K562 (cell line): Measurements from ENCODE around the gene DXO. TPM values are rescaled to one million over a fixed set of nuclear protein-coding genes. Genes with fewer than 3 reads are reported as not detected.
A peak's percentile ranks its signal among the peaks of the same experiment; 100 is the strongest.

Experiments
- ATAC-seq: fragments of 200-7000 bp; cut with Tn5 transposase; 3 replicates; pipeline ENCODE4 v1.9.1; 2020; ENCODE audit warnings: moderate library complexity
- BruUV-seq: library from RNA; stranded (reverse); fragments of 400-500 nt; replicated peaks from 2 replicates; lab custom pipeline; 2021; lab: Mats Ljungman, UMichigan
- CTCF ChIA-PET: fragments of 300-600 bp; formaldehyde crosslinking; extraction: SDS; loops from one replicate; lab custom pipeline; 2021; ENCODE audit warnings: low intra/inter-chr PET ratio; lab: Yijun Ruan, JAX
- POLR2A ChIA-PET: fragments of 300-600, 350-650 bp; sonication (Branson Sonifier 250); formaldehyde crosslinking; extraction: SDS; loops from one replicate; lab custom pipeline; 2021; ENCODE audit warnings: antibody characterized with exemption, inconsistent platforms; lab: Yijun Ruan, JAX
- DNase-seq, 4 experiments: peaks; one replicate each; pipeline versions ENCODE4 v3.0.0 to v3.0.0-alpha.2; 2011 to 2018; ENCODE audit warnings: low spot score in 3 of 4, mixed read lengths in 3 of 4; ENCODE audit errors: extremely low read depth in 1 of 4
- FAIRE-seq: peaks from 2 replicates; lab custom pipeline; 2011; peaks lifted over from hg19 to GRCh38; lab: Jason Lieb, UNC
- H2AFZ ChIP-seq: 2 replicates; pipeline ENCODE4 v1.6.0; 2011; ENCODE audit warnings: low read depth, low read length, control low read depth, inconsistent platforms
- H3K27ac ChIP-seq: fragments of 200-600 bp; 3 replicates; pipeline ENCODE4 v1.8.0; 2011; ENCODE audit warnings: low read depth, mild to moderate bottlenecking, control low read depth, inconsistent platforms, low read length, moderate library complexity, mixed read lengths; ENCODE audit errors: extremely low read depth
- H3K27me3 ChIP-seq, 2 experiments: fragments of 300-600 bp in 1 of 2; 2 replicates in 1 of 2; 3 replicates in 1 of 2; pipeline versions ENCODE4 v1.6.0 to v1.8.0; 2011; ENCODE audit warnings: inconsistent platforms in 2 of 2, low read length in 2 of 2, mild to moderate bottlenecking in 1 of 2, mixed read lengths in 1 of 2, moderate library complexity in 1 of 2; ENCODE audit not compliant: control insufficient read depth in 2 of 2, insufficient read depth in 2 of 2
- H3K36me3 ChIP-seq: fragments of 300-600 bp; 3 replicates; pipeline ENCODE4 v1.8.0; 2011; ENCODE audit warnings: mild to moderate bottlenecking, low read length, inconsistent platforms; ENCODE audit not compliant: control insufficient read depth, insufficient read depth
- H3K4me1 ChIP-seq, 2 experiments: fragments of 200-600 bp in 1 of 2; replicated peaks in 1 of 2; 2 replicates in 1 of 2; 3 replicates in 1 of 2; pipeline versions ENCODE4 v1.5.1 to v1.8.0; 2011; ENCODE audit warnings: inconsistent platforms in 2 of 2, low read length in 2 of 2, mild to moderate bottlenecking in 1 of 2, mixed read lengths in 1 of 2, moderate library complexity in 1 of 2; ENCODE audit not compliant: control insufficient read depth in 2 of 2, insufficient read depth in 2 of 2
- H3K4me2 ChIP-seq: 2 replicates; pipeline ENCODE4 v1.6.1; 2011; ENCODE audit warnings: low read length, control low read depth, inconsistent platforms, mixed read lengths; ENCODE audit not compliant: insufficient read depth
- H3K4me3 ChIP-seq: fragments of 200-600 bp; sonication (generic), shearing (Covaris generic); 2 replicates; pipeline ENCODE4 v1.5.1; 2016; ENCODE audit warnings: control low read depth, inconsistent platforms
- H3K79me2 ChIP-seq: fragments of 200-600 bp; 3 replicates; pipeline ENCODE4 v1.8.0; 2011; ENCODE audit warnings: low read length, inconsistent platforms; ENCODE audit not compliant: control insufficient read depth, insufficient read depth
- H3K9ac ChIP-seq, 2 experiments: 2 replicates each; pipeline versions ENCODE4 v1.6.0 to v1.6.1; 2011; ENCODE audit warnings: low read depth in 2 of 2, low read length in 2 of 2, control low read depth in 1 of 2, inconsistent platforms in 1 of 2, mild to moderate bottlenecking in 1 of 2, mixed read lengths in 1 of 2; ENCODE audit not compliant: insufficient read depth in 1 of 2
- H3K9me1 ChIP-seq: one replicate; pipeline ENCODE4 v1.6.0; 2011; ENCODE audit warnings: inconsistent platforms, mild to moderate bottlenecking, low read length, moderate library complexity; ENCODE audit not compliant: control insufficient read depth, insufficient read depth
- H3K9me3 ChIP-seq: replicated peaks from 2 replicates; pipeline ENCODE4 v1.5.1; 2011; ENCODE audit warnings: low read depth, low read length, inconsistent platforms; ENCODE audit not compliant: control insufficient read depth, insufficient read depth
- H4K20me1 ChIP-seq: replicated peaks from 2 replicates; pipeline ENCODE4 v1.6.1; 2011; ENCODE audit warnings: low read length, inconsistent platforms, mixed read lengths; ENCODE audit not compliant: control insufficient read depth, insufficient read depth
- CTBP1 ChIP-seq: fragments of 450-650 bp; IDR thresholded peaks from 2 replicates; pipeline ENCODE4 v1.6.1; 2016; ENCODE audit warnings: borderline replicate concordance
- EWSR1 ChIP-seq: fragments of 450-650 bp; IDR thresholded peaks from 2 replicates; pipeline ENCODE4 v1.6.1; 2018; ENCODE audit warnings: borderline replicate concordance, mild to moderate bottlenecking, low read depth, moderate library complexity; ENCODE audit not compliant: partially characterized antibody
- FOXO4 ChIP-seq: fragments of 450-650 bp; formaldehyde crosslinking; IDR thresholded peaks from 2 replicates; pipeline ENCODE4 v1.4.0; 2020; ENCODE audit warnings: mild to moderate bottlenecking, moderate library complexity
- FOXP1 ChIP-seq: sonication (generic); formaldehyde crosslinking; IDR thresholded peaks from 2 replicates; pipeline ENCODE4 v1.8.0; 2022; ENCODE audit warnings: mild to moderate bottlenecking, missing genetic modification reagents
- HDAC3 ChIP-seq: fragments of 450-650 bp; IDR thresholded peaks from 2 replicates; pipeline ENCODE4 v1.6.1; 2018; ENCODE audit warnings: borderline replicate concordance, mild to moderate bottlenecking, moderate library complexity; ENCODE audit not compliant: partially characterized antibody
- HDAC8 ChIP-seq: fragments of 450-650 bp; IDR thresholded peaks from 2 replicates; pipeline ENCODE4 v1.6.1; 2016; ENCODE audit warnings: mild to moderate bottlenecking, missing genetic modification characterization, moderate library complexity, missing compliant biosample characterization
- PTTG1 ChIP-seq: fragments of 450-650 bp; IDR thresholded peaks from 2 replicates; pipeline ENCODE4 v1.6.1; 2016; ENCODE audit warnings: low read depth, mild to moderate bottlenecking, missing genetic modification characterization, missing compliant biosample characterization
- SAP30 ChIP-seq: fragments of 200-600 bp; sonication (generic); IDR thresholded peaks from 2 replicates; pipeline ENCODE4 v1.6.1; 2012; ENCODE audit warnings: borderline replicate concordance, low read depth, mild to moderate bottlenecking, moderate library complexity, low read length, control low read depth, inconsistent platforms; ENCODE audit not compliant: insufficient read depth, poor library complexity, severe bottlenecking
- THAP12 ChIP-seq: fragments of 250-450 bp; sonication (Bioruptor Pico); IDR thresholded peaks from 2 replicates; pipeline ENCODE4 v1.9.0; 2021; ENCODE audit warnings: mild to moderate bottlenecking, inconsistent platforms
- ZC3H4 ChIP-seq: sonication (generic); formaldehyde crosslinking; IDR thresholded peaks from 2 replicates; pipeline ENCODE4 v1.9.0; 2021; ENCODE audit warnings: missing genetic modification reagents, borderline replicate concordance
- WGBS: fragments of 100-300 bp; shearing (Covaris generic); methylation state at CpG from one replicate; pipeline ENCODE4 v1.1.6; 2016; ENCODE audit warnings: low coverage, mixed read lengths; ENCODE audit not compliant: insufficient coverage; ENCODE audit errors: missing lambda C conversion rate; 5-methylcytosine and 5-hydroxymethylcytosine counted together
- in situ Hi-C: fragments of 300-500 bp; cut with MboI; formaldehyde crosslinking; loops from 4 replicates; pipeline ENCODE4 v1.15.0; 2018; ENCODE audit warnings: inconsistent platforms, mixed read lengths
- intact Hi-C: fragments of 100-400 bp; cut with micrococcal nuclease; formaldehyde crosslinking; loops from 2 replicates; pipeline ENCODE4 v1.14.2; 2022
- polyA plus RNA-seq, 8 experiments: library from polyadenylated mRNA; depleted of rRNA in 4 of 8; stranded (reverse) in 5 of 8; unstranded in 3 of 8; fragments of >200 nt; fragmentation: Nextera tagmentation in 2 of 8; fragmentation: Illumina TruSeq in 1 of 8; extraction: Ambion mirVana in 2 of 8; extraction: Trizol in 1 of 8; gene quantifications; 2 replicates each; pipeline versions ENCODE4 v1.2.1 to v1.2.3, GENCODE V29; 2011 to 2014; ENCODE audit warnings: inconsistent platforms in 1 of 8, missing spikeins in 1 of 8
- total RNA-seq, 7 experiments: library from RNA; depleted of rRNA in 6 of 7; stranded (reverse); fragments of >200 nt in 6 of 7; fragmentation: Illumina TruSeq in 2 of 7; extraction: Trizol in 2 of 7; gene quantifications; 2 replicates each; pipeline versions ENCODE4 v1.2.1 to v1.2.3, GENCODE V29; 2011 to 2021; ENCODE audit warnings: low replicate concordance in 1 of 7

Gene DXO
- total and polyA plus RNA-seq, 9 of the 15 experiments (the other 6 are each of a cell fraction or from before 2014, with no cell fraction given), result 6.4 to 35.1 (median 19.4) TPM

GRCh38 chr6:31943742-31944141, 28.2 kb downstream of the DXO start:
- intact Hi-C loops, result no loop called here
- no peak for FAIRE-seq
- no peak overlapping the region for H3K27ac ChIP-seq
- TF ChIP-seq EWSR1 (no peak), HDAC8 (tag) (no peak), PTTG1 (no peak), ZC3H4 (CRISPR knock-in tag) (no peak)
- TF ChIP-seq, all 486 proteins: peak for 0
- ChIA-PET CTCF (interaction anchor here (0.6 kb wide), 1 partner anchor 32 kb away, joined by 4 read pairs; no protein-coding TSS in a partner anchor), POLR2A (interaction anchor here (0.9 kb wide), 1 partner anchor 47 kb away, joined by 4 read pairs; the partner anchor contains the start of gene EHMT2)
- H3K9me3 ChIP-seq, result no peaks in the 10 kb centered on the region
- no peak overlapping the region for H2AFZ ChIP-seq
- H3K27me3 ChIP-seq, result peaks cover 2 to 26% of the 10 kb centered on the region in 2 experiments; a peak in 3 of 5 replicates
- ATAC-seq (no peak), DNase-seq (no peak)
- no peaks in the 10 kb centered on the region for H3K36me3 ChIP-seq
- H3K79me2 ChIP-seq, result no peaks in the 10 kb centered on the region
- no peak overlapping the region for H3K4me3 ChIP-seq
- no peak overlapping the region for H3K9ac ChIP-seq
- peaks cover 3% of the 10 kb centered on the region for H3K9me1 ChIP-seq
- in situ Hi-C loops, result no loop called here
- H4K20me1 ChIP-seq, result no peaks in the 10 kb centered on the region
- peaks cover 14 to 20% of the 10 kb centered on the region in 2 experiments for H3K4me1 ChIP-seq
- BruUV-seq, result no TSS peak
- no peak overlapping the region for H3K4me2 ChIP-seq
- 46% methylated on average over 3 of the region's 3 CpGs for WGBS

- intact Hi-C loops, result no loop called here
- Histone ChIP-seq H3K4me1 (peaks cover 3 to 9% of the 10 kb centered on the region in 2 experiments; a peak in 4 of 5 replicates), H3K36me3 (no peaks in the 10 kb centered on the region), H4K20me1 (no peaks in the 10 kb centered on the region), H2AFZ (peak overlapping the region; percentile 81), H3K9ac (no peak overlapping the region; a peak in 1 of 4 replicates), H3K27ac (no peak overlapping the region), H3K4me2 (peak overlapping the region; percentile 9; the same call in 1 of the 2 replicates), H3K9me1 (no peaks in the 10 kb centered on the region), H3K9me3 (no peaks in the 10 kb centered on the region), H3K79me2 (no peaks in the 10 kb centered on the region), H3K27me3 (peaks cover 2 to 26% of the 10 kb centered on the region in 2 experiments; a peak in 3 of 5 replicates), H3K4me3 (no peak overlapping the region)
- ChIA-PET POLR2A (interaction anchor here (0.8 to 1.1 kb wide), 6 partner anchors 9 to 1032 kb away, joined by 3 to 6 read pairs (median 3); no protein-coding TSS in a partner anchor), CTCF (interaction anchor here (0.5 kb wide), 1 partner anchor 14 kb away, joined by 3 read pairs; no protein-coding TSS in a partner anchor)
- WGBS, result 6% methylated on average over 6 of the region's 6 CpGs
- ATAC-seq, result peak; percentile 17; the same call in 1 of the 3 replicates
- in situ Hi-C loops, result no loop called here
- no peak for DNase-seq
- FAIRE-seq, result no peak
- no TSS peak for BruUV-seq
- TF ChIP-seq THAP12 (CRISPR knock-in tag) (0 out of 2 replicates have a peak, but pooled peaks have one; percentile 25), HDAC3 (no peak), CTBP1 (peak; percentile 17; the same call in 1 of the 2 replicates), SAP30 (peak; percentile 5), FOXP1 (CRISPR knock-in tag) (no peak), FOXO4 (CRISPR knock-in tag) (no peak)
Observed at GRCh38 chr6:31940256-31940664, 31.7 kb downstream of the DXO start.
